ENCODE measurements around the gene MEGF6. TPM values are rescaled to one million over a fixed set of nuclear protein-coding genes. Genes with fewer than 3 reads are reported as not detected.

MEGF6 gene
- total and polyA plus RNA-seq, 2 donors (not counting 3 experiments of a cell fraction or from before 2014, with no cell fraction given) = 22.5 to 63.7 TPM

- Histone ChIP-seq H2AFZ (ENCODE audit: low read depth, low read length) (peak overlapping the region; percentile 68), H3K4me1 (ENCODE audit: control insufficient read depth, extremely low read depth, insufficient read depth, low read length) (peaks cover 11% of the 10 kb centered on the region), H3K9me3 (replicated peaks; ENCODE audit: control insufficient read depth, insufficient read depth, low read length) (no peaks in the 10 kb centered on the region), H3K27me3 (ENCODE audit: control insufficient read depth in 2 of 2, insufficient read depth in 2 of 2, low read length in 2 of 2) (no peaks in the 10 kb centered on the region), H3K4me2 (ENCODE audit: insufficient read depth, low read length) (peak overlapping the region; percentile 91), H3K36me3 (ENCODE audit: control insufficient read depth in 2 of 2, extremely low read depth in 1 of 2, insufficient read depth in 2 of 2, low read length in 2 of 2) (no peaks in the 10 kb centered on the region), H3K79me2 (ENCODE audit: control insufficient read depth, insufficient read depth, low read length) (peaks cover 4% of the 10 kb centered on the region), H3K9me1 (replicated peaks; ENCODE audit: control insufficient read depth, extremely low read depth, insufficient read depth, low read length) (no peaks in the 10 kb centered on the region), H4K20me1 (replicated peaks; ENCODE audit: control insufficient read depth, extremely low read depth, insufficient read depth, low read length) (no peaks in the 10 kb centered on the region), H3K27ac (ENCODE audit: insufficient read depth, low read depth, low read length) (peak overlapping the region; percentile 12), H3K4me3 (replicated peaks in 1 of 3; ENCODE audit: insufficient read depth in 1 of 3, low read depth in 1 of 3, low read length in 3 of 3) (peak overlapping the region; percentile 50 to 89 (median 77)), H3K9ac (replicated peaks; ENCODE audit: extremely low read depth, insufficient read depth, low read length) (peak overlapping the region; percentile 72)
- FAIRE-seq = peak; percentile 79
- intact Hi-C loops (cut with micrococcal nuclease) (loop anchor here (1.0 kb wide), 2 partner anchors 12 to 27 kb away; no protein-coding TSS in a partner anchor), dilution Hi-C loops (cut with MboI; ENCODE audit: extremely low pct_ligation_motif_present, low sequenced_read_pairs) (no loop called here)
- peak; percentile 54 for DNase-seq (ENCODE audit: low read depth, low spot score)
- CTCF ChIA-PET = interaction anchor here (1.1 to 3.0 kb wide), 6 partner anchors 13 to 193 kb away, joined by 3 to 13 read pairs (median 6); no protein-coding TSS in a partner anchor
- POLR2A ChIA-PET = no interaction called here
- BruUV-seq (replicated peaks) = no TSS peak
- TF ChIP-seq POLR2A (IDR thresholded peaks at IDR 0.05; ENCODE audit: low read depth, low read length) = peak; percentile 85
- TF ChIP-seq, protein P1, sequence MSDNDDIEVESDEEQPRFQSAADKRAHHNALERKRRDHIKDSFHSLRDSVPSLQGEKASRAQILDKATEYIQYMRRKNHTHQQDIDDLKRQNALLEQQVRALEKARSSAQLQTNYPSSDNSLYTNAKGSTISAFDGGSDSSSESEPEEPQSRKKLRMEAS (IDR thresholded peaks at IDR 0.05; ENCODE audit: insufficient read depth, insufficient read length) = peak; percentile 77
- TF ChIP-seq JUN (IDR thresholded peaks at IDR 0.05; ENCODE audit: borderline replicate concordance, insufficient read depth, insufficient read length, low read depth) = no peak
- TF ChIP-seq POLR2AphosphoS5 (IDR thresholded peaks at IDR 0.05; ENCODE audit: insufficient read depth, low read depth, low read length) = peak; percentile 78
Measured at GRCh38 chr1:3530926-3531818, 80.1 kb downstream of the MEGF6 start.

Measured in endothelial cell of umbilical vein (primary cell).